HG03565 (cell line): Measurements from ENCODE around the gene DLGAP1.

Experiments
- ATAC-seq: cut with Tn5 transposase; IDR thresholded peaks from one replicate; pipeline ENCODE4 v1.9.1; 2021; ENCODE audit warnings: mild to moderate bottlenecking, moderate library complexity; ENCODE audit not compliant: unreplicated experiment

Gene DLGAP1

GRCh38 chr18:4193086-4193485 lies 262.0 kb downstream of the DLGAP1 start:
- ATAC-seq: no peak

- ATAC-seq: no peak
Measured at GRCh38 chr18:4181882-4182568, 273.1 kb downstream of the DLGAP1 start.

- no peak for ATAC-seq
Measured at GRCh38 chr18:4181086-4181485, 274.0 kb downstream of the DLGAP1 start.

- no peak for ATAC-seq
Measured at GRCh38 chr18:4172196-4173100, 282.7 kb downstream of the DLGAP1 start.

DNA sequence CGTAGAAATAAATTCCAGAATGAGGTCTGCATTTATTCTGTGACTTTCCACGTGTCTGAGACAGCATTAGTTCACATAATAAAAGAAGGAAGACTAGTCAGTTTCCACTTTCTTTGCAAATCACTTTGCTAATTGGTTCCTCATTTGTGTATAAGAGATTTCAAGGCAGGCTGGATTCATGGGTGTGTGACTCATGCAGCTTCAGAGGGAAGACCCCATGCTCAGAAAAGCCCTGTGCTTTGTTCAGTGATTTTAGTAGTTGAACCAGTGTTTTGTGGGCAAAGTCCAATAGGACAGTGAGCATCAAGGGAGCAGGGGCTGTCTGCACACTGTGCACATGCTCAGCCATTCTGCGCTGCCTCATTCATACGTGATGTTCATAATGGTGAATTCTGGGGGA lies 297.8 kb downstream of the DLGAP1 start:
- no peak for ATAC-seq

GRCh38 chr18:4146797-4147196 lies 308.3 kb downstream of the DLGAP1 start:
- ATAC-seq: no peak

DNA sequence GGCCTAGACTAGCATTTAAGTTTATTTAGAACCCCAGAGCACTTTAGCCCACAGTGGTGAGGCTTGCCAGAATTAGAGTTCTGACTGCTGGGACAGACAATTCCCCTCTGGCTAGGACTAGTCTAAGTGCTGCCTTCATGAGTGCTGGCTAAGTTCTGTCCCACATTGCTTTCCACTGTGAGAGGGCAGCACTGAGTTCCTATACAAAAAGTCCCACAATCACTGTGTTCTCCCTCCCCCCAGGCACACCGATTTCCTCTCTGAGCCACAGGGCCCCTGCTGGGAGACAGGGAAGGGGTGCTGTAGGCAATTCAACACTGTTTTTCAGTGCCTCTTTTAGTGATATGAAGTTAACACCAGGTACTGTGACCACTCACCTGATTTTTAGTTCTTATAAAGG lies 310.9 kb downstream of the DLGAP1 start:
- ATAC-seq: no peak

DNA sequence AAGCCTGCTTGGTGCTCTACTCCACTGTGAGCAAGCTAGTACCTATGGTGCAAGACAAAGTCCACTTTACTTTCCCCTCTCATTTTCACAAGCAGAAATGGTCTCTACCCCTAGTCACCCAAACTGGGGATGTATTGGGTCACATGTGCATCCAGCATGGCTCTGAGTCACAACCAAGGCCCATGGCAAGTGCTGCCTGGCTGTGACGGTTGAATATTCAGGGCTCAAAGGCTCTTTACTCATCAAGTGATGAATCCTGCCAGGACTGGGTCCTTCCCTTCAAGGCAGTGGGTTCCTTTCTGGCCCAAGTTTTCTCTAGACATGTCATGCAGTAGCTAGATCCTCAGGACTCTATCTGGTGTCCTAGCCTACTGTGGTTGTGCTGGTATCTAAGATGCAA lies 311.5 kb downstream of the DLGAP1 start:
- no peak for ATAC-seq

- ATAC-seq: no peak
Measured at GRCh38 chr18:4142876-4143275, 312.2 kb downstream of the DLGAP1 start.

DNA sequence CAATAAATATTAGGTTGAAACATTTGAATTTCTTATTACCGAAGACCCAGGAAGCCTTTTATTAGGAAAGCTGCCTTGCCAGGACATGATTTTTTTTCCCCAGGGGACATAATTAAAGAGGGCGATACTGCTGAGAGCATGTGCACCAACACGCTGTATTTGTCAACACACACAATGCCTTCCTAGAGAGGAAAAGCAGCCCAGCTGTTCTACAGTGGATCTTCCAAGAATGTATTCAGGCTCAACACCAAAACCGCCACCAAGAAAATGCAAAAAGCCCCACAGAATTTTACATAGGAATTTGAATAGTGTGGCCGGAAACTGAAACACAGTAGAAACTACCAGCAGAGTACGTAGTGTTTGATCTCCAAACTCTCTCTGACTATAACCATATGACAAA lies 320.4 kb downstream of the DLGAP1 start:
- ATAC-seq: no peak

GRCh38 chr18:4130734-4131719 lies 324.1 kb downstream of the DLGAP1 start:
- no peak for ATAC-seq

DNA sequence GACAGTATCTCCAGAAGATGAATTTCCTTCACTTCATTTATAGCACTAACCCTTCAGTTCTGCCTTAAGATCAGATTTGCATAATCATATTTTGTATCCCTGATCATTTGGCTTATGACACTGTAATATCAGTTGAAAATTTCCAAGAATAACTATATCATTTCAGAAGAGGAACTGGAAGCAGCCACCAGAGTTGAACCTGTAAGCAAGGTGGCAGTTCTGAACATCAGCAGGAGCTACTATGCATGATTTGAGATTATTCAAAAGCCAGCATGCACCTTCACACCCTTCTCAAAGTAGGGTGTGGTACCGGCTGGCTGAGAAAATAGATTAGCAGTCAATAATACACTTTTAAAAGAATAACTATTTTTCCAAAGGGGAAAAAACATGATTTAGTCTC lies 328.2 kb downstream of the DLGAP1 start:
- no peak for ATAC-seq

- no peak for ATAC-seq
Measured at GRCh38 chr18:4125627-4126230, 329.4 kb downstream of the DLGAP1 start.

DNA sequence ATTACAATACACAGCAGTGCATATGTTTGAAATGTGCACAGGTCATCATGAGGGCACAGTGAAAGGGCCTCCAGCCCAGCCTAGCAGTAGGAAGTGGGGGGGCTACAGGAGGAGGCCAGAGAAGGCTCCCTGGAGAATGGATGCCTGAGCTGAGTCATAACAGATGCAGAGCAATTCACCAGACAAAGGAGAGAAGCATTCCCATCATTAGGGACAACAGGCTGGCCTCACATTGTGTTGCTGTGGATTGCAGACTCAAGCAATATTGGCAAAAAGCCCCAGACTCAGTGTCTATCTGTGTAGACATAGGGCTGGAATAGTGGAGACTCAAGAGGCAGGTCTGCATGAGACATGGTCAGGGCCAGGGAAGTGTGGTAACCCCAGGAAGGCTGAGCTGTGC lies 329.9 kb downstream of the DLGAP1 start:
- ATAC-seq: no peak

DNA sequence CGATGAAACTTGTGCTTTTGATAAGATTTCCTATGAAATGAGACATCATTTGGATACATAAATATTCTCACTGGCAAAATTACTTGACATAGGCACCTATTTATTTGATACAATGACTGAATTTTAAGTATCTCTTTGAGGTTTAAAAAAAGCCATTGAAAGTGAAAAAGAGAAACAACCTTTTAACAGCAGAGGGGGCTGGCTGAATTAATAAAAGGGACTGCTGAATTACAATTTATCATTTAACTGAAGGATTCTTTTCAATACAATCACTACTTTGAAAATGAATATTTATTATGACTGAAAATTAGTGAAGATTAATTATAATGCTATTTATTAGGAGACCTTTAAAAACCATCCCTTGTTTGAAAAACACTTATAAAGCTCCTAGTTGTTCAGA lies 335.3 kb downstream of the DLGAP1 start:
- no peak for ATAC-seq

- no peak for ATAC-seq
Measured at GRCh38 chr18:4119127-4119648, 335.9 kb downstream of the DLGAP1 start.

GRCh38 chr18:4108016-4108415 lies 347.1 kb downstream of the DLGAP1 start:
- no peak for ATAC-seq

- no peak for ATAC-seq
Measured at GRCh38 chr18:4107049-4107467, 348.0 kb downstream of the DLGAP1 start.

DNA sequence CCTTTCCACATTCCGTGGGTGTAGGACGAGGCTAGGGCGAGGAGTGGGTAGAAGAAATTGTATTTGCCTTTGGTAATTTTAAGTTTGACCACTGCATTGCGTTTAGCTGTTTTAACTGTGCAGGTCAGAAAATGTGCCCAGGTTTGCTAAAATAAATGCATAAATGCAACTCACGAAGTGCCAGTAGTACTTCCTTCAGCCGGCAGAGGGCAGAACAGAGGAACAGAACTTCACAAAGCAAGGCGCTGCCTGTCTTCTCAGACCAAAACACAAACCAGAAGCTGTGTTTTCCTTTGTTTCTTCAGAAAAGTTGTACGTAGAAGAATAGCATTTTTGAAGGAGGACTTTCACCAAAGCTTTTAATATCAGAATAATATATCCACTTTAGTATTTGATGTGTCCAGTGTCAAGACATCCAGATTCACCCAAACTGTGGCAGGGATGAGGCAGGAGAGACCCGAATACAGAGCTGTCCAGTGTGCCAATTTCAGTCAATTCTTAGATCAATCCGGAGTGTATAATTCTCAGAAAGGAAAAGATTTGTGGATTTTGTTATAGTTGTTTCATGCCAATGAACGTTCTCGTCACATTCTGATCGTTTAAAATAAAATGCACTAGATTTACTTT lies 348.6 kb downstream of the DLGAP1 start:
- peak; percentile 66 for ATAC-seq

GRCh38 chr18:4102901-4103300 lies 352.2 kb downstream of the DLGAP1 start:
- ATAC-seq: no peak
